Measurements from ENCODE around the gene A4GALT.
"Not testable (repeated sequence)": the region's sequence is repeated elsewhere in the genome, so short reads cannot be mapped to it uniquely, and the experiment has no call there.

The A4GALT gene

DNA sequence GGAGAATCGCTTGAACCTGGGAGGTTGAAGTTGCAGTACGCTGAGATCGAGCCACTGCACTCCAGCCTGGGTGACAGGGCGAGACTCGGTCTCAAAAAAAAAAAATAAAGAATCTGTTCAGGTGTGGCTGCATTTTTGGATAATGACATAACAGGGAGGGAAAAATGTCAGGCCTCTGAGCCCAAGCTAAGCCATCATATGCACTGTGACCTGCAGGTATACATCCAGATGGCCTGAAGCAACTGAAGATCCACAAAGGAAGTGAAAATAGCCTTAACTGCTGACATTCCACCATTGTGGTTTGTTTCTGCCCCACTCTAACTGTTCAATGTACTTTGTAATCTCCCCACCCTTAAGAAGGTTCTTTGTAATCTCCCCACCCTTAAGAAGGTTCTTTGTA lies 19.6 kb upstream of the A4GALT start:
- DNase-seq = not testable (repeated sequence)

DNA sequence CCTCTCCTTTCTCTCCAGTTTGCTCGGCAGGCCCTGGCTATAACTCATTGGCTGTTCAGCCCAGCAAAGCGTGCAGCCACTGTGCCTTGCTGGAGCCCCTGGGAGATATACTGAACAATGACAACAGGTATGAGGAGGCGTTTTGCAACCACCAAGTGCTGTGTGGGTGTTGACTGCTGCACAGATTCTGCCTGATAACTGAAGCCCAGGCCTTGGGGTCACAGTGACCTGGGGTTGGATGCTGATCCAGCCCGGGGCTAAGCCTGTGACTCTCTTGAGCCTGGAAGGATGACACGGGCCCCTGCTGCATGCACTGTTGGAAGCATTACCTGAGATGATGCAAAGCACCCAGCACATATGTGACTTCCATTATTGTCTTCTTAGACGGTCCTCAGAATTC lies 13.7 kb upstream of the A4GALT start:
- DNase-seq = no peak

DNA sequence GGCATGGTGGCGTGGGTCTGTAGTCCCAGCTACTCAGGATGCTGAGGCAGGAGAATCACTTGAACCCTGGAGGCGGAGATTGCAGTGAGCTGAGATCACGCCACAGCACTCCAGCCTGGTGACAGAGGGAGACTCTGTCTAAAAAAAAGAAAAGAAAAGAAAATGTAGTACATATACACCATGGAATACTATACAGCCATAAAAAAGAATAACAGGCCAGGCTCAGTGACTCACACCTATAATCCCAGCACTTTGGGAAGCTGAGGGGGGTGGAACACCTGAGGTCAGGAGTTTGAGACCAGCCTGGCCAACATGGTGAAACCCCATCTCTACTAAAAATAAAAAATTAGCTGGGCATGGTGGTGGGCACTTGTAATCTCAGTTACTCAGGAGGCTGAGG lies 12.7 kb upstream of the A4GALT start:
- not testable (repeated sequence) for DNase-seq

DNA sequence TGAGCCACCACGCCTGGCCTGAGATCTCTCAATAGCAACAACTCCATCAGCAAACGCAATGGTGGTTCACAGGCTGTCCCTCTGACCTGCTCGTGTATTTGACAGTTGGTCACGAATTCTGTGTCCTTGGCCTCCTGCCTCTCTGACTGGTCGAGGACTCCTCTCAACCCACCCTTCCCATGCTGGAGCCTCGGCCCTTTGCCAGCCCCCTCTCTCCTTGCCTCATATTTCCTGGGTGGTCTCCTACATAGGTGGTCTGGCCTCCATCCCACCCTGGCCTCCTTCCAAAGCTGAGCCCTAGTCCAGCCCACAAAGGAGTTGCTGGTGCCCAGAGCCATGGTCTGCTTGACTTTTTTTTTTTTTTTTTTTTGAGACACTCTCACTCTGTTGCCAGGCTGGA lies 11.4 kb upstream of the A4GALT start:
- DNase-seq = no peak

DNA sequence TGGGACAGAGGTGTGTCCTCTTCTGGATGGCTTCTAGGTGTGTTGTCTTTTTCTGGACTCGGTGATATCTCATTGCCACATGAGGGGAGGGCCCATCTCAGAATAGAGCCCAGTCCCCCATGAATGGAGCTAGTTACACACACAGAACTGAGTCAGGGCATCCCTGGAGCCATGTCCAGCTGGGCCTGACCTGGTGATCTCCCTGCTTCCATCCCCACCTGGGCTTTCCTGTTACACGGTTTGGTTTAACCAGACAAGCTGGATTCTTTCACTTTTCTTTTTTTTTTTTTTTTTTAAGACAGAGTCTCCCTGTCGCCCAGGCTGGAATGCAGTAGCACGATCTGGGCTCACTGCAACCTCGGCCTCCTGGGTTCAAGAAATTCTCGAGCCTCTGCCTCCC lies 6.1 kb upstream of the A4GALT start:
- DNase-seq = no peak

DNA sequence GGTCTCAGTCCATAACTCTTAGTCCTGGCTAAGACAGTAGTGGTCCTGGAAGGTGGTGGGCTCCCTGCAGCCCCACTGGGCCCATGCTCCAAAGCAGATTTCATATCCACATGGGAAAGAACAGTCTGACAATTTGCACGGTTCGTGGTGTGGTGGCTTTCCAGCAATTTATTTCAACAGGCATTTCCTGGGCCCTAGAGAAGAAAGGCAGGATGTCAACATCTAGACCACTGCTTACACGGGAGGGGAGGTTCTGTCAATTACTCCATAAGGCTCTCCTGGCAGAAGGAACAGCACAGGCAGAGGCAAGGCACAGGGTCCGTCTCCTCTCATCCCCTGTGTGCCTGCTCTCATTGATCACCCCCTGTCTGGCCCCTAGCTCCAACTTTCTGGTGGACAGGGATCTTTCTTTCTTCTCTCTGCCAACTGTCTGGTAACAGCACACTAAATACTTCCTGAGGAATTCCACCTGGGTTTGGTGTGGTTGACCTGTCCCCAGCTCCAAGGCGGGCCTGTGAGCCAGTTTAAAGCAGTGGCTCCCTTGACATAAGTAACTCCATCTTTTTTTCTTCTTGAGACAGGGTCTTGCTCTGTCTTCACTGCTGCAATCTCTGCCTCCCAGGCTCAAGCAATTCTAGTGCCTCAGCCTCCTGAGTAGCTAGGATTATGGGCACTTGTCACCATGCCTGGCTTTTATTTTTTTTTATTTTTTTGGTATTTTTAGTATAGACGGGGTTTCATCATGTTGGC lies 5.1 kb upstream of the A4GALT start:
- no peak for DNase-seq

DNA sequence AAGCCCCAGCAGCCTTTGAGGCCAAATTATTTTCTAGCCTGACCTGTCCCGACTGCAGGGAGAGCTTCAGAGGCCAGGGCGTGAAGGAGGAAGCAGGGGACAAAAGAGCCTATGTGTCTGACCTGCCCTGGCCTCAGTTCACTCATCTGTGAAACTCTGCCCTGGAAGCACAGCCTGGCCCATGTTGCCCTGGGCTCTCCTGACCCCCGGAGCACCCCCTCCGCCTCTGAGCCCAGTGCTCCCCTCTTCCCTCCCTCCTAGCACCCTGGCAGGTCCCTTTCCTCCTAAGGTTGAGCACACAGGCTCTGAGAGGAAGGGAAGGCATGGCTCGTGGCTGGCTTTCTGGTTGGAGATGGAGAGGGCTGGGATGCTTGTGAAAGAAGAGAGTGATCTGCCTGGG lies 3.4 kb upstream of the A4GALT start:
- DNase-seq = no peak

DNA sequence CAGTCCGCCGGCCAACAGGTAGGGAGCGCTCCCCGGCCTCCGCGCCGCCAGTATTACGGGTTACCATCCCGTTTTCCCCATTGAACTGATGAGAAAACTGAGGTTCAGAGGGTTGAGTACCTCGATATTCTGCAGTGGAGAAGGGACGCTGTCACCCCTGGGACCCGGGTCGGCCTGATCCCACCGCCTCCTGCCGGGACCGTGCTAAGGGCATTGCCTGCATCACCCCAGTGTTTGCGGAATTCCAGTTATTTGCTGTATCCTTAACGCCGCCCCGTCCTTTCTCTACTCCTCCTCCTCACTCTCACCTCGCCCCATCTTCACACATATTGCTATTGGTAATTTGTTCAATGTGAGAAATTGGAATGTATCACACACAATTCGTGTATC lies 370 bp upstream of the A4GALT start:
- DNase-seq = no peak

DNA sequence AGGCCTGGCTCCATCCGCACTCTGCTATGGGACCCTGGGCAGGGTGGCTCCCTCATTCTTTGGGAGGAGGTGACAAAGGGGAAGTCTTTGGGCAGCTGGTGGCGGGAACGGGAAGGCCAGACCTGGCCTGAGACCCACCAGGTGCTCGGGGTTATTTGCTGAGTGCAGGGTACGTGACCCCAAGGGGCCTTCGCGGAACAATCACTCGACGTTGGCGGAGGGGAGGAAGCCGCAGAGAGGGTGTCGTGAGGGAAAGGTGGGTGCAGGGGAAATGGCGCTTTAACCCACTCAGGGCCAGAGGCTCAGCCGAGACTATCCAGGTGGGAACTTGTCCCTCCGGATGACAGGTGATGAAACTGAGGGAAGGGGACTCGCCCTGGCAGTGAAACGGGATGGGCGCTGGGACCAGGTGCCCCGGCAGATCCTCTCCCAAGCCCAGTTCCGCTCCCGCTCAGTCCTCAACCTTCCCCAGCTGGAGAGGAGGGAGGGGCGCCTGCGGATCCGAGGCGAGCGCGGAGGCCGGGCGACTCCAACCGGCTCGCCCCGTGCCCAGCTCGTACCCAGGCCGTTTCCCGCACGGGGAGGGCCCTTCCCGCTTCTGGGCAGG lies 911 bp downstream of the A4GALT start:
- DNase-seq = no peak

DNA sequence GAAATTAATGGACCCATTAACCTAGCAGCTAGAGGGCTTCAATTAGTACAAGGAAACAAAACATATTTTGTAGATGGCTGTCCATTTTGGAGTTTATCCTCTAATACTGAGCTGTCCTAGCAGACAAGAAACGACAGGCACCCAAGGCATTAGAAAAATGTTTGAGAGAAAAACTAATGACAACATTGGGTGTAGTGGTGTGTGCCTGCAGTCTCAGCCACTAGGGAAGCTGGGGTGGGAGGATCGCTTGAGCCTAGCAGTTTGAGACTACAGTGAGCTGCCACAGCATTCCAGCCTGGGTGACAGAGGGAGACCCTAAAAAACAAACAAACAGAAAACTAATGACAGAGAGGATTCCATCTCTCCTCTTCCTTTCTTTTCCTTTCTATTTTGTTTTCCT lies 1.5 kb downstream of the A4GALT start:
- no peak for DNase-seq

DNA sequence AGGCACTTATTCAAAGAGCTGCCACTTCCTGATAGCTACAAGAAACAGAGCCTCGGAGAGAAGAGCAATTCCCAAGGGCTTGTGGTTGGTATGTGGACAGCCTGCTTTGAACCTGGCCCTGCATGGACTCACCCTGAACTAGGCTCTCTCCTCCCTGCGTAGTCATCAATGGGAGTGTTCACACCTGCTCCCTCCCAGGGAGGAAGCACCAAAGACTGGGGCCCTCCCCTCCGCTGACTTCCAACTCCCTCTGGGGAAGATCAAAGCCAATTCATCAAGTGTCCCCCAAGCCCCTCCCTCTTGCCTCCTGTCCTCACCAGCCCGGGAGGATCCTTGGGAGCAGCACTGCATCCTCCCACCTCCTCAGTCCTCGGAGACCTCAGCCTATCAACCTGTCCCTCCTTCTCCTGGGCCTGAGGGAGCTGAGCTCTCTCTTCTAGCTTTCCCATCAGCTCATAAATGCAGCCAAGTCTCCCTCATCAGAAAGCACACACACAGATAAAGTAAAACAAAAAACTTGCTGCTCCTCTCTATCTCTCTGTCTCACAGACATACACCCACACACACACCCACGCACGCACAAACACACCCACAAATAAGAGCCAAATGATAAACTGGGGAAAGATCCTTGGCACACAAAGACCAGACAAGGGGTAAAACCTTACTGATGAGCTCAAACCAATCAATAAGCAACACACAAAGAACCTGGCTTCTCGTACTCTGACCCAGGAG lies 3.3 kb downstream of the A4GALT start:
- no peak for DNase-seq

DNA sequence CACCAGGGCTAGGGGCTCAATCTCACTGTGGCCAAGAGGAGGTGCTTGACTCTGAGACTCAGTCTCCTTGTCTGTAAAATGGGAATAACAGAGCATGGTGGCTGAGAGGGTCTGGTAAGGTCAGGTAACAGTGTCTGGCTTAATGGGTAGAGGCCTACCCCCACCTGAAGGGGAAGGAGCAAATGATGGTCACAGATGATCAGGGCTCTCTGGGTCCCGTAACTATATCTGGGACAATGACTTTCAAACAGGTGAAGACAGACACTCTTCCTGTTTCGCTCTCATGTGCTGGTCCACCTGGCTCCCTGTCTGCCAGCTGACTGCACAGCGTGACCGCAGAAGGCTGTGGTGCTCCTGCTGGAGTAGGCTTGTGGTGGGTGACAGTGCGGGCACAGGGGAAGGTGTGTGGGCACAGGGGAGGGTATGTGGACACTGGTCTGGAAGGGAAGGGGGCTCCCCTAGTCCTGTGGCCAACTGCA lies 4.0 kb downstream of the A4GALT start:
- DNase-seq = no peak

DNA sequence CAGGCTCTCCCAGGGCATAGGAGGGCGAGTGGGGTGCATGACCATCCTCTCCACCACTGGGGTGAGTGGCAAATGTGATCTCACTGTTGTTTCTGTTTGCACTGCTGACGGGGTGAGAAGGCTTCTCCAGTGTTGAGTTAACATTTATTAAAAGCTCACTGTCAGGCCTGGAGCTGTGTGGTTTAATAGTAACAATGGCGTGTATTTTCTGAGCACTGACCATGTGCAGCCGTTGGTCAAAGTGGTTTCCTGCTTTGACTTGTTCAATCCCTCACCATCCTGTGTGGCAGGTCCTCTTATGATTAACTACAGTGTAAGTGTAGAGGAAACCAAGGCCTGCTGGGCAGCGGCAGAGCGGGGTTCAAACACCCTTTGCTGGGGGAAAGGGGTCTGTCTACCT lies 4.4 kb downstream of the A4GALT start:
- no peak for DNase-seq

DNA sequence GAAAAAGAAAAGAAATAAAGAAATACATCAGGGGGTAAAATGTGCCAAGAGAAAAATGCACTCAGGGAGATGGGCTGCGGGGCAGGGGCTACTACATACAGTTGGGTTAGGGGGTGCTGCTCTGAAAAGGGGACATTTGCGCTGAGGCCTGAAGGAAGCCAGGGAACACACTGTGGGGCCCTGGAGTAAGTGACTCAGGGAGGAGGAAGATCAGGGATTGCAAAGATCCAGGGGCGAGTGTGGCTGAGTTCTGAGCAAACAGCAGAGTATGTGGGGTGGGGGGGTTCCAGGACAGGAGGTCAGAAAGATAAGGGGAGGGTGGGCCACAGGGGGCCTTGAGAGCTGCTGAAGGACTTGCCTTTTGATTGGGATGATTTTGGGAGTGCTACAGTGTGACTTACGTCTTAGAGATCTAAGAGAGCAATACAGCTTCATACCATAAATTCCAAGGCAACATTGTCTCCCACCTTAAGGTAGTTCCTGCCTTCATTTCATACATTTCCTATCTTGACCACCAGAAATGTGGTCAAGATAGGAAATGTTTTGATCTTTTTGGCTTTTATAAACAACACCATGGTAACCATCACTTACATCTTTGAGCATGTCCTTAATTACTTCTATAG lies 5.8 kb downstream of the A4GALT start:
- DNase-seq = no peak

DNA sequence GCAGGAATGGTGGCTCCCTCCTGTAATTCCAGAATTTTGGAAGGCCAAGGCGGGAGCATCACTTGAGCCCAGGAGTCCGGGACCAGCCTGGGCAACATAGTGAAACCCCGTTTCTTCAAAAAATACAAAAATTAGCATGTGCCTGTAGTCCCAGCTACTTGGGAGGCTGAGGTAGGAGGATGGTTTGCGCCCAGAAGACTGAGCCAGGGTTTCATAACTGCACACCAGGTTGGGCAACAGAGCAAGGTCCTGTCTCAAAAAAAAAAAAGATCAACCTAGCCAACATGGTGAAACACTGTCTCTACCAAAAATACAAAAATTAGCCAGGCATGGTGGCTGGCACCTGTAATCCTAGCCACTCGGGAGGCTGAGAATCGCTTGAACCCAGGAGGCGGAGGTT lies 6.4 kb downstream of the A4GALT start:
- DNase-seq = no peak

DNA sequence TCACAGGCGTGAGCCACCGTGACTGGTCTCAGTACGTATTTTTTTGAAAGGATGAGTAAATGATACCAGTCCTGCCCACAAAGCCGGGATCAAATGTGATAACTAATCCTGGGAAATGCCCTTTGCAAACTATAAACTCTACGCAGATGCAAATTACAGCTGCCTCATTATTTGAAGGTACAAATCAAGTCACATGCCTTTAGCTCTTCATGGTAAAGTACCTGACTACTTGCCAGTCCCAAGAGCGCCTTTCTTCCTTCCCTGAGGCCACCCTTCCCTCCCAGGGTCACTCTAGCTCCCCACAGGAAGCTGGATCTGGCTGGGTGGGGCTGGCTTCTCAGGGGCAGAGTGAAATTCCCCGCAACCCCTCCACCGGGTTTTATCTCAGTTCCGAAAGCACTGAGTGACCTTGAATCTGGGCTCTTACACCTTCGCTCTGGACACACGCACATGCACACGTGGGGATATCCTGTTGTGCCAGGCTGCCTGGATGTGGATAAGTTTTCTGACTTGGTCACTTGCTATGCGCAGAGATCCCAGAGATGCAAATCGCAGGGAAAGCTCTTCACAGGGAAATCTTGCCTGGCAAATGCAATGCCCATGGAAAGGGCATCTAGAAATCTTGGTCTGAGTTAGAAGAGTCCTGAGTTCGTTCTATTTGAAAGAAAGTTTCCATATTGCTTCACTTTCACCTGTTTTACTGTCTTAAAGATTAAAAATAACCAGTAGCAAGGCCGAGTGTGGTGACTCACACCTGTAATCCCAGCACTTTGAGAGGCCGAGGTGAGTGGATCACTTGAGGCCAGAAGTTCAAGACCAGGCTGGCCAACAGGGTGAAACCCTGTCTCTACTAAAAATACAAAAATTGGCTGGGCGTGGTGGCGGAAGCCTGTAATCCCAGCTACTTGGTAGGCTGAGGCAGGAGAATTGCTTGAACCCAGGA lies 8.5 kb downstream of the A4GALT start:
- DNase-seq = no peak

DNA sequence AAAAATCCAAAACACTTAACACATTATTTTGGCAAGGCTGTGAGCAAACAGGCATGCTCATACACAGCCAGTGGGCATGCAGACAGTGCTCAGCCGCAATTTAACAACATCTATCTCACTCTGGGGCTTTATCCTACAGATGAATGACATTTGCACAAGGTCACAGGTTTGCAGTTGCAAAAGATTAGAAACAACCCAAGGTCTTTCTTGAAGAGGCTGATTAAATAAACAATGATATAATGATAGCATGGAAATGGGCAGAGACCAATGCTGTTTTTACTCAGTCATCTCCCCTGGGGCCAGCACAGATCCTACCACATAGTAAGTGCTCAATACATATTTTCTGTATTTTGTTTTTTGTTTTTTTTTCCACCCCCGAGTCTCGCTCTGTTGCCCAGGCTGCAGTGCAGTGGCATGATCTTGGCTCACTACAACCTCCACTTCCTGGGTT lies 9.4 kb downstream of the A4GALT start:
- no peak for DNase-seq

DNA sequence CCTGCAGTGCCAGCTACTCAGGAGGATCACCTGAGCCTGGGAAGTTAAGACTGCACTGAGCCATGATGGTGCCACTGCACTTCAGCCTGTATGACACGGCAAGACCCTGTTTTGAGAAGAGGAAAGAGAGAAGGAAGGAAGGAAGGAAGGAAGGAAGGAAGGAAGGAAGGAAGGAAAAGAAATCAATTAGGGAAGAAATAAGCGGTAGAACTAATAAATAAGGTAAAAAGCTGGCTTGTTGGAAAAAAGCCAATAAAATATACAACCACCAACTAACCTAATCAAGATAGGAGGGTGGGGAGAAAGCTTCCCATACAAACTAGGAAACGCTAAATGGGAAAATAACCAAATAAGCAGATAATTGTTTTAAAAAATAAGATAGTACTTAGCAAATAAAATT lies 12.3 kb downstream of the A4GALT start:
- no peak for DNase-seq

DNA sequence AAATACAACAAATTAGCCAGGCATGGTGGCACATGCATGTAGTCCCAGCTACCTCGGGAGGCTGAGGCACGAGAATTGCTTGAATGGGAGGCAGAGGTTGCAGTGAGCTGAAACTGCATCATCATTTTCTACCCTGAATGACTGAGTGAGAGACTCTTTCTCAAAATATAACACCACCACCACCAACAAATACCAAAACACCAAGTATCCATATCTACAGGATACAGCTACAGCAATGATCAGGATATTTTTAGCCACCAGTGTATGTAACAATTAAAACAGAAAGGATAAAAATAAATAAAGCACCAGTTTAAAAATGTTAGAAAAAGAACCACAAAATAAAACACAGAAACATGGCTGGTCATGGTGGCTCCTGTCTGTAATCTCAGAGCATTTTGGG lies 13.2 kb downstream of the A4GALT start:
- no peak for DNase-seq

DNA sequence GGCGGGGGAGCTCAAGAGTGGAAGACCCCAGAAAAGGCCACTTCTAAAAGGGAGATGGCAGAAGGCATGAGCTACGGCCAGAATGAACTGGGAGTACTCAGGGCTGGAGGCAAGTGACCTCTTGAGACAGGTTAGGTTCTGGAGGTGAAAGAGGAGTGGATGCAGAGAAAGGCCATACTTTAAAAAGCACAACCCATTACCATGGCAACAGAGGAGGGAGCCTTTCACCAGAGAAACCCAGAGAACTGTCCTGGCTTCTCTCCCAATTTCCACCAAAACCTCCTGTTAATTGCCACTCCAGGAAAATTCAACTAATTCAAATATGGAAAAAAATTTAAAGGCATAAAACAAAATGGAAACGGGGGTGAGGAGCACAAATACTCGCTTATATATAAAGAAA lies 15.8 kb downstream of the A4GALT start:
- no peak for DNase-seq

DNA sequence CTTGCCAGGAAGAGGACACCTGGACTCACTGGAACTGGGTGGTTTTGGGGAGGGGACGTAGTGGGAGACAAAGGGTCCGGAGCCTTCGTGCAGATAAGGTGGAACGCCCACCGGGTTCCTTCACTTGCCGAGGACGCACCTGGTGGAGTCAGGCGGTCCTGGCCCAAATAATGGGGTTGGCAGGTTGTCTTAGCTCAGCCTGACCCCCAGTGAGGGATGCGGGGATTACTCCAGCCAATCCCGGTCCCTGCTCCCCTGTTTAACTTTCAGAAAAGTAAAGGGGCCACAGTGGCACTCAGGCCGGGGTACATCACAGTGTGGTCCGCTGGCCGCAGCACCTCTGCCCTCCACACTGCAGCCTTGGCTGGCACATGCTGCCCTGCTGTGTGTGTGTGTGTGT lies 18.0 kb downstream of the A4GALT start:
- no peak for DNase-seq

DNA sequence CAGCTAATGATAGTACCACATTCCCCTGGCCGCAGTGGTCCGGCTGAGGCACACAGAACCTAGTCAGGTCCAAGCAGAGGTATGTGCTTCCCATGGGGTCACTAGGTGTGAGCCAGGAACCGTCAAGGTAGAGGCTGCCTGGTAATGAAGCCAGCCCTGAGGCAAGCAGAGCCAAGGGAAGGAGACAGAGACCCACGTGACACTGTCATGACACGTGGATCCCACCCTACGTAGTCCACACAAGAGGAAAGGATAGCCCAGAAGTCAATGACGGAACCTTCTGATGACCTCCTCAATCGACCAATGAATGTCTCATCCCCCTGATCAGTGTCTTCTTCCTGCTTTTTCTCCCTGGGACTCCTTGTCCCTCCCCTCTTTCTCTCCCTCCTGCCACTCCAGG lies 19.0 kb downstream of the A4GALT start:
- DNase-seq = no peak

DNA sequence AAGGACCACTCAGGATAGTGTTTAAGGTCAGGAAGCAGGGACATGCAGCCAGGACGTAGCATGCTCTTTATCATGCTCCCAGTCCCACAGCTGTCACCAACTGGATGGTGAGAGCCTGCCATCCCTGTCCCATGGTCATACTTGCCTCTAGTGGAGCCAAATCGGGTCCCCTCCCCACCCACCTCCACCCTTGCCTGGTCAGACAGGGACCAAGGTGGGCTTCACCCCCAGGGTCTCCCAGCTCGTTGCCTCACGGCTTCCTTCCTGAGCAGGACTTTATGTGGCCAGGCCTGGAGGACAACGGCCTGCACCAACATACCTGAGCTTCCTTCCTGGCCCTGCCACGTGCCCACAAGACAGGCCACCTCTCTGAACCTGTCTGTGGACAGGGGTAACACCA lies 19.8 kb downstream of the A4GALT start:
- no peak for DNase-seq

All from activated naive CD4-positive, alpha-beta T cell treated with Interleukin-2 at 50 U/mL for 16 hours (primary cell).